HCT116 (cell line): ENCODE measurements around the gene RTF1. TPM values are rescaled to one million over a fixed set of nuclear protein-coding genes. Genes with fewer than 3 reads are reported as not detected.

Source experiments
- ATAC-seq: fragments of 200-7000 bp; cut with Tn5 transposase; 2 replicates; pipeline ENCODE4 v1.9.1; 2020; ENCODE audit warnings: mild to moderate bottlenecking, moderate library complexity
- BruUV-seq: library from RNA; stranded (reverse); fragments of 400-500 nt; replicated peaks from 2 replicates; lab custom pipeline; 2021; lab: Mats Ljungman, UMichigan
- CTCF ChIA-PET: fragments of 300-600 bp; sonication (Branson Sonifier 250); formaldehyde crosslinking; loops from one replicate; lab custom pipeline; 2021; ENCODE audit warnings: antibody characterized with exemption; lab: Charles Lee
- POLR2A ChIA-PET: fragments of 300-600, 350-600 bp; sonication (Branson Sonifier 250); formaldehyde crosslinking; loops from one replicate; lab custom pipeline; 2021; ENCODE audit warnings: antibody characterized with exemption; lab: Charles Lee
- RAD21 ChIA-PET, 2 experiments: fragments of 300-600 bp; sonication (Branson Sonifier 250); formaldehyde crosslinking; loops; one replicate each; lab custom pipeline; 2023; ENCODE audit warnings: low total read pairs in 2 of 2; ENCODE audit not compliant: uncharacterized antibody in 2 of 2, unreplicated experiment in 2 of 2, low non-redundant PET in 1 of 2; lab: Charles Lee
- DNase-seq: peaks from one replicate; pipeline ENCODE4 v3.0.0-alpha.2; 2010; ENCODE audit warnings: low read depth, low spot score
- H2AFZ ChIP-seq: fragments of 200-600 bp; shearing (Covaris generic), sonication (generic); 2 replicates; pipeline ENCODE4 v1.6.1; 2017; ENCODE audit warnings: low read depth, mixed run types, mixed read lengths, antibody characterized with exemption, low read length; ENCODE audit not compliant: poor library complexity, severe bottlenecking
- H3K27ac ChIP-seq: 2 replicates; pipeline ENCODE4 v1.5.1; 2012; ENCODE audit warnings: low read depth, low read length
- H3K27me3 ChIP-seq: fragments of 200-600 bp; sonication (generic); 2 replicates; pipeline ENCODE4 v1.6.1; 2016; ENCODE audit warnings: mixed run types, low read length, mixed read lengths; ENCODE audit not compliant: insufficient read depth
- H3K36me3 ChIP-seq, 2 experiments: fragments of 200-500 bp in 1 of 2; fragments of 200-600 bp in 1 of 2; sonication (Bioruptor generic) in 1 of 2; sonication (generic) in 1 of 2; 2 replicates each; pipeline versions ENCODE4 v1.5.1 to v1.6.1; 2014 to 2016; ENCODE audit warnings: low read length in 2 of 2, inconsistent platforms in 1 of 2, mixed read lengths in 1 of 2, mixed run types in 1 of 2; ENCODE audit not compliant: insufficient read depth in 2 of 2, control insufficient read depth in 1 of 2
- H3K4me1 ChIP-seq, 2 experiments: fragments of 200-600 bp in 1 of 2; sonication (generic) in 1 of 2; 2 replicates each; pipeline versions ENCODE4 v1.5.1 to v1.6.1; 2012 to 2017; ENCODE audit warnings: low read length in 2 of 2, inconsistent platforms in 1 of 2, mild to moderate bottlenecking in 1 of 2, mixed read lengths in 1 of 2, mixed run types in 1 of 2, moderate library complexity in 1 of 2; ENCODE audit not compliant: insufficient read depth in 2 of 2, control insufficient read depth in 1 of 2
- H3K4me2 ChIP-seq: fragments of 200-600 bp; sonication (generic); 2 replicates; pipeline ENCODE4 v1.6.1; 2017; ENCODE audit warnings: mixed run types, low read length, mixed read lengths
- H3K4me3 ChIP-seq, 2 experiments: fragments of 200-600 bp in 1 of 2; sonication (generic) in 1 of 2; replicated peaks in 1 of 2; 2 replicates each; pipeline ENCODE4 v1.5.1; 2011 to 2016; ENCODE audit warnings: low read length in 2 of 2, control low read depth in 1 of 2, low read depth in 1 of 2, mild to moderate bottlenecking in 1 of 2, mixed read lengths in 1 of 2, mixed run types in 1 of 2
- H3K79me2 ChIP-seq: fragments of 200-600 bp; sonication (generic); 2 replicates; pipeline ENCODE4 v1.6.1; 2017; ENCODE audit warnings: mild to moderate bottlenecking, mixed run types, low read length, moderate library complexity, mixed read lengths; ENCODE audit not compliant: insufficient read depth
- H3K9ac ChIP-seq: fragments of 200-600 bp; sonication (generic); 2 replicates; pipeline ENCODE4 v1.6.1; 2016; ENCODE audit warnings: low read length, mixed read lengths
- H3K9me2 ChIP-seq: fragments of 200-600 bp; sonication (generic), shearing (Covaris generic); 2 replicates; pipeline ENCODE4 v1.6.1; 2017; ENCODE audit warnings: mixed run types, mild to moderate bottlenecking, moderate library complexity; ENCODE audit not compliant: insufficient read depth
- H3K9me3 ChIP-seq, 2 experiments: fragments of 200-500 bp in 1 of 2; fragments of 200-600 bp in 1 of 2; sonication (Bioruptor generic) in 1 of 2; sonication (generic) in 1 of 2; 2 replicates each; pipeline ENCODE4 v1.6.1; 2014 to 2017; ENCODE audit warnings: low read length in 2 of 2, mixed read lengths in 2 of 2, inconsistent platforms in 1 of 2, low read depth in 1 of 2, mild to moderate bottlenecking in 1 of 2, mixed run types in 1 of 2, moderate library complexity in 1 of 2; ENCODE audit not compliant: control insufficient read depth in 1 of 2, insufficient read depth in 1 of 2
- H4K20me1 ChIP-seq: fragments of 200-600 bp; sonication (generic), shearing (Covaris generic); 2 replicates; pipeline ENCODE4 v1.6.1; 2017; ENCODE audit warnings: mixed run types, mild to moderate bottlenecking, moderate library complexity; ENCODE audit not compliant: insufficient read depth
- CTCF ChIP-seq, 3 experiments: fragments of 200-600 bp in 1 of 3; sonication (generic) in 1 of 3; IDR thresholded peaks in 2 of 3; conservative IDR thresholded peaks in 1 of 3; 2 replicates each; pipeline ENCODE4 v1.5.1; 2012 to 2017; ENCODE audit warnings: low read depth in 2 of 3, low read length in 2 of 3, antibody characterized with exemption in 1 of 3, borderline replicate concordance in 1 of 3, control low read depth in 1 of 3, mild to moderate bottlenecking in 1 of 3, mixed read lengths in 1 of 3, mixed run types in 1 of 3, moderate library complexity in 1 of 3; ENCODE audit not compliant: insufficient read depth in 1 of 3
- EGR1 ChIP-seq: IDR thresholded peaks from 2 replicates; pipeline ENCODE4 v1.6.1; 2012; ENCODE audit warnings: low read depth
- SP1 ChIP-seq: IDR thresholded peaks from 2 replicates; pipeline ENCODE4 v1.6.1; 2012; ENCODE audit warnings: low read depth
- YY1 ChIP-seq: IDR thresholded peaks from 2 replicates; pipeline ENCODE4 v1.6.1; 2011; ENCODE audit warnings: low read length, low read depth, moderate library complexity, mild to moderate bottlenecking; ENCODE audit not compliant: insufficient replicate concordance; ENCODE audit errors: extremely low read depth
- intact Hi-C: fragments of 100-400 bp; cut with micrococcal nuclease; formaldehyde crosslinking; loops from 2 replicates; pipeline ENCODE4 v1.10.0; 2022
- total RNA-seq: library from RNA; stranded (reverse); gene quantifications from one replicate; pipeline ENCODE4 v1.2.1, GENCODE V29; 2021; ENCODE audit not compliant: unreplicated experiment

RTF1 gene
- total RNA-seq, 1 experiment from 2014 or later, result 27.5 TPM

- Histone ChIP-seq H3K36me3 (peaks cover 0 to 4% of the 10 kb centered on the region in 2 experiments; a peak in 1 of 4 replicates), H3K27ac (no peak overlapping the region; the same call in 1 of the 2 replicates), H3K4me2 (peak overlapping the region; percentile 100), H2AFZ (no peak overlapping the region), H3K4me3 (peak overlapping the region; percentile 54 to 79), H3K9me2 (no peaks in the 10 kb centered on the region), H4K20me1 (no peaks in the 10 kb centered on the region), H3K79me2 (no peaks in the 10 kb centered on the region), H3K9ac (no peak overlapping the region), H3K9me3 (no peaks in the 10 kb centered on the region), H3K4me1 (peaks cover 22 to 39% of the 10 kb centered on the region in 2 experiments), H3K27me3 (no peaks in the 10 kb centered on the region)
- ATAC-seq (no peak), DNase-seq (no peak)
- BruUV-seq, result no TSS peak
- ChIA-PET CTCF (interaction anchor here (1.0 kb wide), 1 partner anchor 262 kb away, joined by 3 read pairs; the partner anchor contains the start of gene MAPKBP1), RAD21 (no interaction called here), POLR2A (no interaction called here)
- TF ChIP-seq YY1 (no peak), EGR1 (no peak)
- intact Hi-C loops, result no loop called here
Observed at GRCh38 chr15:41512512-41512939, 95.6 kb downstream of the RTF1 start.

DNA sequence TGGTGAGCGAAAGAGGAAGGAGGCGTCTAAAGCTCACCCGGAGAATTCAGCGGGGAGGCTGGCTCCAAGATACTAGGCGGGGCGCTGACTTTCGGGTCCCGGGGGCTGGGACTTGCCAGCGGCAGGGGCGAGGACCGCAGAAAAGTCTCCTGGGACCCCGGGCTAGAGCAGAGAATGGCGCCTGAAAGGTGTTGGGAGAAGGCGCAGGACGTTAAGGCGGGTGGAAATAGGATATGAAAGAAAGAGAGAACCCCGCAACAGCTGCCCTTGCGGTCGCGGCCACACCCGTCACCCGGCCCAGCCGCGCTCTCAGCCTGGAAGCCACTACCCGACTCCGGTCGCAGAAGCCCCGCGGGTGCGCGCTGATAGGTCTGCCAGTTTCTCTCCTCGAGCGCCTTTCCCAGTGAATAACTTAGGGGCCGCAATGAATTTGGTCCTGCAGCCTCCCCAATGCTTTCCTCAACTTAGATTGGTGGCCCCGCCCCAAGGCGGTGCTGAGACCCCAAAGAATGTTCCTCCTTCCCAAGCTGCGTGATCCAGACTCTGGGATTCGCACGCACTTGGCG is 96.1 kb downstream of the RTF1 start:
- Histone ChIP-seq H3K9me2 (no peaks in the 10 kb centered on the region), H3K9me3 (no peaks in the 10 kb centered on the region), H3K79me2 (no peaks in the 10 kb centered on the region), H3K9ac (peak overlapping the region; percentile 63), H3K4me1 (peaks cover 17 to 34% of the 10 kb centered on the region in 2 experiments), H3K4me2 (peak overlapping the region; percentile 100), H2AFZ (peak overlapping the region; percentile 83), H3K36me3 (peaks cover 0 to 4% of the 10 kb centered on the region in 2 experiments; a peak in 1 of 4 replicates), H3K4me3 (peak overlapping the region; percentile 54 to 79), H3K27me3 (no peaks in the 10 kb centered on the region), H4K20me1 (no peaks in the 10 kb centered on the region), H3K27ac (peak overlapping the region; percentile 52; the same call in 1 of the 2 replicates)
- ChIA-PET POLR2A (interaction anchor here (1.4 kb wide), 1 partner anchor 20 kb away, joined by 4 read pairs; no protein-coding TSS in a partner anchor), CTCF (interaction anchor here (1.2 kb wide), 1 partner anchor 47 kb away, joined by 4 read pairs; no protein-coding TSS in a partner anchor), RAD21 (no interaction called here)
- ATAC-seq (peak; percentile 53), DNase-seq (no peak)
- intact Hi-C loops, result no loop called here
- no TSS peak for BruUV-seq
- TF ChIP-seq SP1 (no peak), CTCF (IDR thresholded peaks at IDR 0.05 in 2 of 3, conservative IDR thresholded peaks at IDR 0.05 in 1 of 3; ENCODE audit: borderline replicate concordance in 1 of 3, insufficient read depth in 1 of 3, low read depth in 2 of 3, low read length in 2 of 3) (no peak)
